H1 (cell line): ENCODE measurements around the gene PGAM5. TPM values are rescaled to one million over a fixed set of nuclear protein-coding genes. Genes with fewer than 3 reads are reported as not detected.

ENCODE experiments used
- CTCF ChIA-PET: fragments of 300-600 bp; sonication (Branson Sonifier 250); formaldehyde crosslinking; loops from one replicate; lab custom pipeline; 2021; ENCODE audit not compliant: partially characterized antibody; lab: Charles Lee
- POLR2A ChIA-PET: fragments of 300-600 bp; sonication (Branson Sonifier 250); formaldehyde crosslinking; loops from one replicate; lab custom pipeline; 2021; ENCODE audit warnings: inconsistent platforms; ENCODE audit not compliant: partially characterized antibody; lab: Charles Lee
- DNase-seq, 2 experiments: peaks; one replicate each; pipeline versions ENCODE4 v3.0.0 to v3.0.0-alpha.2; 2010 to 2022; ENCODE audit warnings: low spot score in 2 of 2, low read depth in 1 of 2, mixed read lengths in 1 of 2
- FAIRE-seq: peaks from 2 replicates; lab custom pipeline; 2011; peaks lifted over from hg19 to GRCh38; lab: Jason Lieb, UNC
- H2AFZ ChIP-seq: 2 replicates; pipeline ENCODE4 v1.8.1; 2012; ENCODE audit warnings: low read length, inconsistent platforms
- H2AK5ac ChIP-seq: 2 replicates; pipeline ENCODE4 v1.6.1; 2013; ENCODE audit warnings: low read depth, low read length
- H2BK120ac ChIP-seq: replicated peaks from 2 replicates; pipeline ENCODE3; 2013; ENCODE audit warnings: low read depth, low read length, inconsistent platforms
- H2BK12ac ChIP-seq: 2 replicates; pipeline ENCODE4 v1.6.1; 2013; ENCODE audit warnings: low read depth, low read length
- H2BK15ac ChIP-seq: 2 replicates; pipeline ENCODE4 v1.6.1; 2013; ENCODE audit warnings: low read length
- H2BK20ac ChIP-seq: 2 replicates; pipeline ENCODE4 v1.6.1; 2013; ENCODE audit warnings: low read length
- H2BK5ac ChIP-seq: 2 replicates; pipeline ENCODE4 v1.6.1; 2013; ENCODE audit warnings: low read depth, low read length
- H3K14ac ChIP-seq: 2 replicates; pipeline ENCODE4 v1.6.1; 2013; ENCODE audit warnings: inconsistent platforms; ENCODE audit not compliant: insufficient read length
- H3K18ac ChIP-seq: 2 replicates; pipeline ENCODE4 v1.6.1; 2013; ENCODE audit warnings: low read length; ENCODE audit errors: extremely low read depth
- H3K23ac ChIP-seq: 2 replicates; pipeline ENCODE4 v1.6.1; 2013; ENCODE audit warnings: inconsistent platforms; ENCODE audit not compliant: insufficient read length
- H3K23me2 ChIP-seq: 2 replicates; pipeline ENCODE4 v1.6.1; 2013; ENCODE audit warnings: low read depth, low read length
- H3K27ac ChIP-seq: 2 replicates; pipeline ENCODE4 v1.6.1; 2011; ENCODE audit warnings: low read depth, low read length, inconsistent platforms
- H3K27me3 ChIP-seq, 4 experiments: replicated peaks in 1 of 4; 1 replicate in 1 of 4; 2 replicates in 3 of 4; pipeline versions ENCODE4 v1.6.1 to v1.8.1; 2011 to 2013; ENCODE audit warnings: low read length in 3 of 4, mild to moderate bottlenecking in 3 of 4, inconsistent platforms in 2 of 4, mixed read lengths in 2 of 4, moderate library complexity in 1 of 4; ENCODE audit not compliant: control insufficient read depth in 3 of 4, insufficient read depth in 3 of 4; ENCODE audit errors: extremely low read depth in 1 of 4
- H3K36me3 ChIP-seq, 4 experiments: 2 replicates each; pipeline versions ENCODE4 v1.6.1 to v1.8.1; 2011 to 2013; ENCODE audit warnings: mild to moderate bottlenecking in 4 of 4, low read length in 3 of 4, moderate library complexity in 2 of 4, control low read depth in 1 of 4, inconsistent platforms in 1 of 4; ENCODE audit not compliant: insufficient read depth in 4 of 4, control insufficient read depth in 2 of 4
- H3K4ac ChIP-seq: replicated peaks from 2 replicates; pipeline ENCODE3; 2013; ENCODE audit warnings: low read length, low read depth, mixed read lengths, inconsistent platforms; ENCODE audit not compliant: insufficient read length
- H3K4me1 ChIP-seq, 4 experiments: replicated peaks in 1 of 4; 1 replicate in 1 of 4; 2 replicates in 3 of 4; pipeline versions ENCODE4 v1.6.1 to v1.8.1; 2011 to 2013; ENCODE audit warnings: low read length in 3 of 4, inconsistent platforms in 2 of 4, mixed read lengths in 1 of 4; ENCODE audit not compliant: insufficient read depth in 4 of 4, control insufficient read depth in 3 of 4
- H3K4me2 ChIP-seq, 2 experiments: 2 replicates each; pipeline versions ENCODE4 v1.6.1 to v1.8.1; 2011 to 2013; ENCODE audit warnings: low read depth in 2 of 2, low read length in 2 of 2, control low read depth in 1 of 2, inconsistent platforms in 1 of 2, mild to moderate bottlenecking in 1 of 2; ENCODE audit not compliant: insufficient read depth in 1 of 2
- H3K4me3 ChIP-seq, 4 experiments: fragments of 200-600, 300-600 bp in 1 of 4; sonication (generic), shearing (Covaris generic), sonication (Bioruptor Twin) in 1 of 4; 2 replicates each; pipeline versions ENCODE4 v1.5.1 to v1.8.1; 2011 to 2016; ENCODE audit warnings: low read length in 4 of 4, low read depth in 3 of 4, control low read depth in 2 of 4, inconsistent platforms in 2 of 4, mild to moderate bottlenecking in 2 of 4, mixed read lengths in 1 of 4, moderate library complexity in 1 of 4; ENCODE audit not compliant: insufficient read depth in 2 of 4; ENCODE audit errors: extremely low read depth in 1 of 4
- H3K56ac ChIP-seq: replicated peaks from 2 replicates; pipeline ENCODE3; 2013; ENCODE audit warnings: low read depth, mild to moderate bottlenecking, mixed read lengths, low read length, inconsistent platforms; ENCODE audit not compliant: insufficient read length
- H3K79me1 ChIP-seq: 2 replicates; pipeline ENCODE4 v1.6.1; 2013; ENCODE audit warnings: low read depth, low read length, control low read depth
- H3K79me2 ChIP-seq, 2 experiments: 2 replicates each; pipeline versions ENCODE4 v1.6.1 to v1.8.1; 2012 to 2013; ENCODE audit warnings: low read length in 2 of 2, mild to moderate bottlenecking in 2 of 2, inconsistent platforms in 1 of 2; ENCODE audit not compliant: insufficient read depth in 2 of 2, control insufficient read depth in 1 of 2
- H3K9ac ChIP-seq, 4 experiments: replicated peaks in 1 of 4; 1 replicate in 1 of 4; 2 replicates in 3 of 4; pipeline versions ENCODE4 v1.6.1 to v1.8.1; 2011 to 2013; ENCODE audit warnings: low read depth in 3 of 4, low read length in 3 of 4, control low read depth in 2 of 4, mild to moderate bottlenecking in 2 of 4, moderate library complexity in 2 of 4, inconsistent platforms in 1 of 4; ENCODE audit errors: extremely low read depth in 1 of 4
- H3K9me3 ChIP-seq, 2 experiments: 2 replicates each; pipeline versions ENCODE4 v1.6.1 to v1.8.1; 2012 to 2013; ENCODE audit warnings: mild to moderate bottlenecking in 2 of 2, moderate library complexity in 2 of 2, control low read depth in 1 of 2, inconsistent platforms in 1 of 2, low read depth in 1 of 2, low read length in 1 of 2, mixed read lengths in 1 of 2; ENCODE audit not compliant: insufficient read depth in 2 of 2
- H4K20me1 ChIP-seq, 2 experiments: replicated peaks in 1 of 2; 2 replicates each; pipeline versions ENCODE3 to v1.8.1; 2011 to 2013; ENCODE audit warnings: inconsistent platforms in 2 of 2, low read length in 2 of 2, mild to moderate bottlenecking in 1 of 2; ENCODE audit not compliant: insufficient read depth in 2 of 2, control insufficient read depth in 1 of 2
- H4K5ac ChIP-seq: 2 replicates; pipeline ENCODE4 v1.6.1; 2013; ENCODE audit warnings: low read length, low read depth, mixed read lengths, inconsistent platforms; ENCODE audit not compliant: insufficient read length
- H4K8ac ChIP-seq: 2 replicates; pipeline ENCODE4 v1.8.0; 2013; ENCODE audit warnings: mild to moderate bottlenecking, moderate library complexity, low read length, inconsistent platforms; ENCODE audit not compliant: insufficient read depth; ENCODE audit errors: extremely low read depth
- H4K91ac ChIP-seq: replicated peaks from 2 replicates; pipeline ENCODE3; 2013; ENCODE audit warnings: low read length, mixed read lengths, inconsistent platforms; ENCODE audit not compliant: insufficient read length
- BRCA1 ChIP-seq: IDR thresholded peaks from 2 replicates; pipeline ENCODE4 v1.6.1; 2012; ENCODE audit warnings: low read depth, low read length, improper control_type of control experiment
- CREB1 ChIP-seq: IDR thresholded peaks from 2 replicates; pipeline ENCODE4 v1.6.1; 2012; ENCODE audit warnings: inconsistent platforms
- EGR1 ChIP-seq: IDR thresholded peaks from 2 replicates; pipeline ENCODE4 v1.6.1; 2011; ENCODE audit warnings: low read depth, low read length, borderline replicate concordance
- EP300 ChIP-seq, 2 experiments: IDR thresholded peaks; 1 replicate in 1 of 2; 2 replicates in 1 of 2; pipeline ENCODE4 v1.6.1; 2011 to 2012; ENCODE audit warnings: low read depth in 2 of 2, low read length in 2 of 2, mild to moderate bottlenecking in 2 of 2, borderline replicate concordance in 1 of 2, inconsistent platforms in 1 of 2, moderate library complexity in 1 of 2
- JUND ChIP-seq: IDR thresholded peaks from 2 replicates; pipeline ENCODE4 v1.6.1; 2011; ENCODE audit warnings: mild to moderate bottlenecking, improper control_type of control experiment, low read length
- MAFK ChIP-seq: IDR thresholded peaks from 2 replicates; pipeline ENCODE4 v1.6.1; 2012; ENCODE audit warnings: low read depth, mild to moderate bottlenecking, improper control_type of control experiment, low read length
- SIX5 ChIP-seq: IDR thresholded peaks from 2 replicates; pipeline ENCODE4 v1.6.1; 2011; ENCODE audit warnings: mild to moderate bottlenecking, low read depth, low read length
- SP1 ChIP-seq: IDR thresholded peaks from 2 replicates; pipeline ENCODE4 v1.6.1; 2011; ENCODE audit warnings: low read depth, low read length
- WGBS, 2 experiments: shearing (Covaris generic) in 1 of 2; methylation state at CpG; one replicate each; pipeline versions ENCODE4 v1.1.6 to v1.1.7; 2013 to 2015; ENCODE audit warnings: low lambda C conversion rate in 2 of 2, mixed read lengths in 2 of 2, inconsistent platforms in 1 of 2, low coverage in 1 of 2, missing lambda C conversion rate in 1 of 2; ENCODE audit not compliant: insufficient replicate concordance in 2 of 2, insufficient coverage in 1 of 2, insufficient read length in 1 of 2; ENCODE audit errors: extremely low coverage in 1 of 2, missing lambda C conversion rate in 1 of 2; 5-methylcytosine and 5-hydroxymethylcytosine counted together
- polyA plus RNA-seq, 7 experiments: library from polyadenylated mRNA; depleted of rRNA in 3 of 7; stranded (reverse) in 5 of 7; unstranded in 2 of 7; fragments of >200 nt in 5 of 7; fragments of 200-250 nt in 2 of 7; gene quantifications; 1 replicate in 5 of 7; 2 replicates in 1 of 7; 4 replicates in 1 of 7; pipeline versions ENCODE4 v1.2.1 to v1.2.3, GENCODE V29; 2011 to 2013; ENCODE audit warnings: missing spikeins in 2 of 7, mixed read lengths in 2 of 7
- total RNA-seq: library from RNA; stranded (reverse); fragmentation: NEBNext Ultra II Directional; extraction: Animal tissue kit (Norgen Biotek cat#: 25700); gene quantifications from 2 replicates; pipeline ENCODE4 v1.2.1, GENCODE V29; 2021
- TF ChIP-seq, protein P1 (sequence below), 3 experiments: IDR thresholded peaks; 1 replicate in 2 of 3; 2 replicates in 1 of 3; pipeline versions ENCODE4 v1.5.1 to v1.6.1; 2011; ENCODE audit warnings: low read length in 3 of 3, mild to moderate bottlenecking in 3 of 3, inconsistent platforms in 2 of 3, low read depth in 1 of 3, moderate library complexity in 1 of 3; ENCODE audit not compliant: insufficient read depth in 1 of 3; ENCODE audit errors: control extremely low read depth in 1 of 3

The PGAM5 gene
- total and polyA plus RNA-seq, 2 of the 8 experiments (the other 6 are each of a cell fraction or from before 2014, with no cell fraction given): 66.4 to 84.0 TPM

DNA sequence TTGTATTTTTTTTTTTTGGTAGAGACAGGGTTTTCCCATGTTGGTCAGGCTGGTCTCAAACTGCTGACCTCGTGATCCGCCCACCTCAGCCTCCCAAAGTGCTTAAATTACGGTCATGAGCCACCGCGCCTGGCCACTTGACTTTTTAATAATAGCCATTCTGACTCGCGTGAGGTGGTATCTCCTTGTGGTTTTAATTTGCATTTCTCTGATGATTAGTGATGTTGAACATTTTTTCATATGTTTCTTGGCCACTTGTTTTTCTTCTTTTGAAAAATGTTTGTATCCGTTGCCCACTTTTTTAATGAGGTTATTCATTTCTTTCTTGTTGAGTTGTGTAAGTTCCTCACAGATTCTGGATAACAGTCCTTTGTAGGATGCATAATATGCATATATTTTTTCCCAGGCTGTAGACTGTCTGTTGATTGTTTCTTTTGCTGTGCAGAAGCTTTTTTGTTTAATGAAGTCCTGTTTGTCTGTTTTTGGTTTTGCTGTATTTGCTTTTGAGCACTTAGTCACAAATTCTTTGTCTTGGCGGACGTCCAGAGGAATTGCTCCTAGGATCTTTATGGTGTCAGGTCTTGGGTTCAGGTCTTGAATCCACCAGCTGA is 10.3 kb upstream of the PGAM5 start:
- Histone ChIP-seq H2BK120ac (no peak overlapping the region), H3K4me1 (no peaks in the 10 kb centered on the region; a peak in 1 of 7 replicates), H3K4ac (no peak overlapping the region), H3K79me1 (no peaks in the 10 kb centered on the region), H3K4me3 (no peak overlapping the region), H3K4me2 (no peak overlapping the region), H2BK15ac (no peak overlapping the region), H4K5ac (no peak overlapping the region), H3K79me2 (no peaks in the 10 kb centered on the region), H2BK12ac (no peak overlapping the region), H4K91ac (no peak overlapping the region), H3K23me2 (no peaks in the 10 kb centered on the region), H3K14ac (no peak overlapping the region), H3K18ac (no peak overlapping the region), H3K36me3 (peaks cover 4 to 25% (median 14%) of the 10 kb centered on the region in 4 experiments; a peak in 6 of 8 replicates), H2BK20ac (no peak overlapping the region), H3K23ac (no peak overlapping the region), H2BK5ac (no peak overlapping the region), H3K9ac (no peak overlapping the region), H3K27me3 (no peaks in the 10 kb centered on the region), H3K56ac (no peak overlapping the region), H4K20me1 (peaks cover 2 to 3% of the 10 kb centered on the region in 2 experiments), H4K8ac (no peak overlapping the region), H3K27ac (no peak overlapping the region), H2AK5ac (no peak overlapping the region), H2AFZ (no peak overlapping the region), H3K9me3 (no peaks in the 10 kb centered on the region)
- CTCF ChIA-PET: interaction anchor here (0.8 kb wide), 1 partner anchor 9 kb away, joined by 3 read pairs; no protein-coding TSS in a partner anchor
- no peak for FAIRE-seq
- DNase-seq: no peak
- POLR2A ChIA-PET: interaction anchor here (3.2 kb wide), 1 partner anchor 10 kb away, joined by 20 read pairs; the partner anchor contains the start of gene PGAM5
- 97% methylated on average over 10 of the region's 10 CpGs; no CpG with 5 or more reads in 1 of the 2 experiments for WGBS, 2 experiments
- no peak for TF ChIP-seq SIX5
- TF ChIP-seq JUND: no peak
- TF ChIP-seq, protein P1, sequence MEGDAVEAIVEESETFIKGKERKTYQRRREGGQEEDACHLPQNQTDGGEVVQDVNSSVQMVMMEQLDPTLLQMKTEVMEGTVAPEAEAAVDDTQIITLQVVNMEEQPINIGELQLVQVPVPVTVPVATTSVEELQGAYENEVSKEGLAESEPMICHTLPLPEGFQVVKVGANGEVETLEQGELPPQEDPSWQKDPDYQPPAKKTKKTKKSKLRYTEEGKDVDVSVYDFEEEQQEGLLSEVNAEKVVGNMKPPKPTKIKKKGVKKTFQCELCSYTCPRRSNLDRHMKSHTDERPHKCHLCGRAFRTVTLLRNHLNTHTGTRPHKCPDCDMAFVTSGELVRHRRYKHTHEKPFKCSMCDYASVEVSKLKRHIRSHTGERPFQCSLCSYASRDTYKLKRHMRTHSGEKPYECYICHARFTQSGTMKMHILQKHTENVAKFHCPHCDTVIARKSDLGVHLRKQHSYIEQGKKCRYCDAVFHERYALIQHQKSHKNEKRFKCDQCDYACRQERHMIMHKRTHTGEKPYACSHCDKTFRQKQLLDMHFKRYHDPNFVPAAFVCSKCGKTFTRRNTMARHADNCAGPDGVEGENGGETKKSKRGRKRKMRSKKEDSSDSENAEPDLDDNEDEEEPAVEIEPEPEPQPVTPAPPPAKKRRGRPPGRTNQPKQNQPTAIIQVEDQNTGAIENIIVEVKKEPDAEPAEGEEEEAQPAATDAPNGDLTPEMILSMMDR (IDR thresholded peaks at IDR 0.05; ENCODE audit: control extremely low read depth in 1 of 3, insufficient read depth in 1 of 3, low read depth in 1 of 3, low read length in 3 of 3): no peak
- TF ChIP-seq CREB1: no peak
- no peak for TF ChIP-seq MAFK
- TF ChIP-seq BRCA1: no peak
- no peak for TF ChIP-seq EP300 (IDR thresholded peaks at IDR 0.05; ENCODE audit: borderline replicate concordance in 1 of 2, low read depth in 2 of 2, low read length in 2 of 2)
- no peak for TF ChIP-seq SP1
- TF ChIP-seq EGR1: no peak
